GM21447 (cell line): Measurements from ENCODE around the gene NAV1.

Experiments used
- ATAC-seq: cut with Tn5 transposase; IDR thresholded peaks from one replicate; pipeline ENCODE4 v1.9.1; 2021; ENCODE audit not compliant: unreplicated experiment

The NAV1 gene

GRCh38 chr1:201586806-201587205 lies 47.9 kb downstream of the NAV1 start:
- ATAC-seq: no peak

GRCh38 chr1:201587729-201588128 lies 48.8 kb downstream of the NAV1 start:
- no peak for ATAC-seq
